ENCODE data around the gene DNAAF9.
"Not testable (repeated sequence)": the region's sequence is repeated elsewhere in the genome, so short reads cannot be mapped to it uniquely, and the experiment has no call there.

GRCh38 chr20:3418161-3418560, 10.7 kb upstream of the DNAAF9 start:
- TF ChIP-seq POLR2A (IDR thresholded peaks at IDR 0.05; ENCODE audit: extremely low read depth, insufficient read length); MYC (IDR thresholded peaks at IDR 0.05; ENCODE audit: low read depth, low read length); MAX (IDR thresholded peaks at IDR 0.05; ENCODE audit: low read depth, low read length): not testable (repeated sequence)
- TF ChIP-seq, protein P1, sequence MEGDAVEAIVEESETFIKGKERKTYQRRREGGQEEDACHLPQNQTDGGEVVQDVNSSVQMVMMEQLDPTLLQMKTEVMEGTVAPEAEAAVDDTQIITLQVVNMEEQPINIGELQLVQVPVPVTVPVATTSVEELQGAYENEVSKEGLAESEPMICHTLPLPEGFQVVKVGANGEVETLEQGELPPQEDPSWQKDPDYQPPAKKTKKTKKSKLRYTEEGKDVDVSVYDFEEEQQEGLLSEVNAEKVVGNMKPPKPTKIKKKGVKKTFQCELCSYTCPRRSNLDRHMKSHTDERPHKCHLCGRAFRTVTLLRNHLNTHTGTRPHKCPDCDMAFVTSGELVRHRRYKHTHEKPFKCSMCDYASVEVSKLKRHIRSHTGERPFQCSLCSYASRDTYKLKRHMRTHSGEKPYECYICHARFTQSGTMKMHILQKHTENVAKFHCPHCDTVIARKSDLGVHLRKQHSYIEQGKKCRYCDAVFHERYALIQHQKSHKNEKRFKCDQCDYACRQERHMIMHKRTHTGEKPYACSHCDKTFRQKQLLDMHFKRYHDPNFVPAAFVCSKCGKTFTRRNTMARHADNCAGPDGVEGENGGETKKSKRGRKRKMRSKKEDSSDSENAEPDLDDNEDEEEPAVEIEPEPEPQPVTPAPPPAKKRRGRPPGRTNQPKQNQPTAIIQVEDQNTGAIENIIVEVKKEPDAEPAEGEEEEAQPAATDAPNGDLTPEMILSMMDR (IDR thresholded peaks at IDR 0.05; ENCODE audit: low read depth, low read length): not testable (repeated sequence)

All from NB4 (cell line).